ENCODE measurements around the gene PLEKHN1.

- TF ChIP-seq CTCF (IDR thresholded peaks at IDR 0.05) (no peak), POLR2A (IDR thresholded peaks at IDR 0.05) (no peak)
Measured at GRCh38 chr1:981491-981954, 15.2 kb downstream of the PLEKHN1 start.
